RWPE1 (cell line): ENCODE results near the gene PDE7B.

Experiments used
- CTCF ChIA-PET: fragments of 350-600 bp; sonication (Branson Sonifier 250); formaldehyde crosslinking; extraction: SDS; loops from one replicate; lab custom pipeline; 2021; lab: Yijun Ruan, JAX
- POLR2A ChIA-PET: fragments of 400-600 bp; formaldehyde crosslinking; extraction: SDS; loops from one replicate; lab custom pipeline; 2020; ENCODE audit warnings: antibody characterized with exemption; ENCODE audit not compliant: low non-redundant PET; lab: Yijun Ruan, JAX
- DNase-seq: peaks from one replicate; pipeline ENCODE4 v3.0.0; 2012; ENCODE audit warnings: low spot score
- H3K27ac ChIP-seq: fragments of 450-650 bp; 2 replicates; pipeline ENCODE4 v1.5.1; 2017
- CTCF ChIP-seq: fragments of 450-650 bp; conservative IDR thresholded peaks from 2 replicates; pipeline ENCODE4 v1.5.1; 2017; ENCODE audit warnings: low read depth, mild to moderate bottlenecking

The PDE7B gene

DNA sequence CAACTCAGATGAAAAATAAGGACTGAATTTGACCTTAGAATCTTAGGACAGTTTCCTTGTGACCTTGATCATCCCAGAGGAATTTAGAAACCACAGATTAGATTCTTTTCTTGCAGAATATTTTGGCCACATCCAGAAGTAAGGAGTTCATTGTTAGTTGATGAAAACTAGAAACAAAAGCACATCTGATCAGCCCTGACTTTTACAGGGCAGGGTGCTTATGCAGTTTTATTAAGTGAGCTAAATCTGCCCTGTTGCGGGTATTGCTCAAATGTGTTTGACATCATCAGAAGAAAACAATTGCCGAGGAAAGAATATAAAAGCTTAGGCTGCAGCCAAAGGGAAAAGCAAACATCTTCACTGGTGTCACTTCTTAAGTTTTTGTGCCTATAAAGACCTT is 297.8 kb downstream of the PDE7B start:
- no peak overlapping the region for H3K27ac ChIP-seq
- POLR2A ChIA-PET, result no interaction called here
- no peak for TF ChIP-seq CTCF
- DNase-seq, result no peak
- CTCF ChIA-PET, result no interaction called here

- ChIA-PET CTCF (no interaction called here), POLR2A (no interaction called here)
- TF ChIP-seq CTCF, result no peak
- no peak for DNase-seq
- H3K27ac ChIP-seq, result no peak overlapping the region
Observed at GRCh38 chr6:136150961-136151360, 299.5 kb downstream of the PDE7B start.

DNA sequence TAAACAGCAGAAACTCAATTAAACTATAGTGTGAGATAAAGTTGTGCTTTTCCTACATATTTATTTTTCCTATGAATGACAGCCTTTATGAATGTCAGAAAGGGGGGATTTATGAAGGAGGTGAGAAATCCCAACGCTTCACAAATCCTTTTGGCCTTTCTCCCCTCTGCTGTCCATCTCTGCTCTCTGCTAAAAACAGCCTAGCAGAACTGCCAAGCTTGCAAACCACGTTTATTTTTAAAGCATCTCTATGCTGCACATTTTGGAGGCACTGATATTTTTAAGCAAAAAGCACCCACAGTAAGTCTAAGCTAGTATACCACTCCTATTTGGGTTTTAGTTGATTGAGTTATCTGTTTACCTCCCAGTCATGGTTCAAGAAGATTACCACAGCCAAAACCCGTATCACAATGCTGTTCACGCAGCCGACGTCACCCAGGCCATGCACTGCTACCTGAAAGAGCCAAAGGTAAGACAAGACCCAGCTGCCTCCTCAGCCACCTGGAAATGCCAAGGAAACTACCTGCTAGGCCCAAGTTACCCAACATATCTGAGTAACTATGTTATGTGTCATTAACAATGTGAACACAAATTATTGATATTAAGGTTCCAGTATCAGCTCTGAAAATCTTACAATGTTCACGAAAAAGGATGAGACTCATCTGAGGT is 302.3 kb downstream of the PDE7B start:
- POLR2A ChIA-PET, result no interaction called here
- no peak overlapping the region for H3K27ac ChIP-seq
- TF ChIP-seq CTCF, result no peak
- no peak for DNase-seq
- CTCF ChIA-PET, result interaction anchor here (0.6 to 0.7 kb wide), 2 partner anchors 41 to 363 kb away, joined by 3 to 4 read pairs; no protein-coding TSS in a partner anchor

- DNase-seq, result no peak
- H3K27ac ChIP-seq, result no peak overlapping the region
- POLR2A ChIA-PET, result no interaction called here
- no peak for TF ChIP-seq CTCF
- CTCF ChIA-PET, result interaction anchor here (0.6 kb wide), 1 partner anchor 47 kb away, joined by 3 read pairs; no protein-coding TSS in a partner anchor
Observed at GRCh38 chr6:136155191-136155590, 303.7 kb downstream of the PDE7B start.

DNA sequence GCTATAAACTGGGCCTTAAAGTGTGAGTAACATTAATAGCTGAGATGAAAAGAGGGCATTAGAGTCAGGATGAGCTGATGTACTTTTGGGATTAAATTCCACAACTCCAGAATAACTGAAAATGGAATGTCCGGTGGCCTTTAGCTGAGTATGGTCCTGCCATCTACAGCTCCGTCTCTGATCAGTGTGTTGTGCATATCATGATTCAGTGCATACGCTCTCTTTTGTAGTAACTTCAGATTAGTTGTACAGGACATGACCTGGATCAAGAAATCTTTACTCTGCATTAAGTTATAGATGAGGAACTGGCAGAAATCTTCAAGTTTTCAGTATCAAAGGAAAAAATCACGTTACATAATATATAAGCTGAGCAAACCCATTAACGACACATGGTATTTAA is 306.2 kb downstream of the PDE7B start:
- no peak overlapping the region for H3K27ac ChIP-seq
- no peak for DNase-seq
- ChIA-PET CTCF (interaction anchor here (0.8 kb wide), 1 partner anchor 198 kb away, joined by 4 read pairs; no protein-coding TSS in a partner anchor), POLR2A (no interaction called here)
- no peak for TF ChIP-seq CTCF

- CTCF ChIA-PET, result interaction anchor here (0.6 to 0.8 kb wide), 2 partner anchors 10 to 198 kb away, joined by 4 to 5 read pairs; no protein-coding TSS in a partner anchor
- H3K27ac ChIP-seq, result no peak overlapping the region
- TF ChIP-seq CTCF, result no peak
- POLR2A ChIA-PET, result no interaction called here
- no peak for DNase-seq
Observed at GRCh38 chr6:136158387-136158821, 306.9 kb downstream of the PDE7B start.
